ENCODE data around the gene MACROD1.

MACROD1 gene

GRCh38 chr11:64151337-64151736, 14.6 kb downstream of the MACROD1 start:
- no peak for DNase-seq

GRCh38 chr11:64150481-64151239, 15.3 kb downstream of the MACROD1 start:
- DNase-seq = no peak

GRCh38 chr11:64150051-64150450, 15.9 kb downstream of the MACROD1 start:
- no peak for DNase-seq

- DNase-seq = no peak
These were observed 16.8 kb downstream of the MACROD1 start for GRCh38 chr11:64148917-64149617.

- DNase-seq = peak; percentile 74
These were observed 17.5 kb downstream of the MACROD1 start for GRCh38 chr11:64148226-64148916.

- DNase-seq = peak; percentile 41
These were observed 19.6 kb downstream of the MACROD1 start for GRCh38 chr11:64146036-64146955.

GRCh38 chr11:64144587-64145472, 21.1 kb downstream of the MACROD1 start:
- DNase-seq = no peak

- DNase-seq = no peak
These were observed 24.7 kb downstream of the MACROD1 start for GRCh38 chr11:64141081-64141783.

- DNase-seq = no peak
These were observed 25.8 kb downstream of the MACROD1 start for GRCh38 chr11:64140082-64140481.

- DNase-seq = no peak
These were observed 26.9 kb downstream of the MACROD1 start for GRCh38 chr11:64139049-64139448.

GRCh38 chr11:64138398-64138797, 27.5 kb downstream of the MACROD1 start:
- no peak for DNase-seq

GRCh38 chr11:64136765-64137441, 29.0 kb downstream of the MACROD1 start:
- DNase-seq = no peak

GRCh38 chr11:64135711-64136110, 30.2 kb downstream of the MACROD1 start:
- no peak for DNase-seq

GRCh38 chr11:64134963-64135362, 30.9 kb downstream of the MACROD1 start:
- no peak for DNase-seq

- DNase-seq = no peak
These were observed 32.8 kb downstream of the MACROD1 start for GRCh38 chr11:64132982-64133705.

- DNase-seq = no peak
These were observed 33.6 kb downstream of the MACROD1 start for GRCh38 chr11:64132191-64132771.

- peak; percentile 78 for DNase-seq
These were observed 34.2 kb downstream of the MACROD1 start for GRCh38 chr11:64131683-64132190.

- DNase-seq = no peak
These were observed 35.3 kb downstream of the MACROD1 start for GRCh38 chr11:64130618-64131017.

GRCh38 chr11:64129403-64129802, 36.5 kb downstream of the MACROD1 start:
- DNase-seq = no peak

Measured in NCI-H1436 (cell line).